GM12891 (cell line): Measurements from ENCODE around the gene MBD3L2.

ENCODE experiments used
- PAX5 ChIP-seq: IDR thresholded peaks from 2 replicates; pipeline ENCODE4 v1.6.1; 2011; ENCODE audit warnings: low read length, moderate library complexity, mild to moderate bottlenecking; ENCODE audit not compliant: insufficient read depth, severe bottlenecking
- POLR2A ChIP-seq: IDR thresholded peaks from 2 replicates; pipeline ENCODE4 v1.6.1; 2011; ENCODE audit warnings: low read depth, low read length, control low read depth
- POLR2AphosphoS5 ChIP-seq: IDR thresholded peaks from 2 replicates; pipeline ENCODE4 v1.6.1; 2011; ENCODE audit warnings: low read depth, low read length, control low read depth
- SPI1 ChIP-seq: IDR thresholded peaks from 2 replicates; pipeline ENCODE4 v1.6.1; 2011; ENCODE audit warnings: low read depth, low read length, control low read depth
- TAF1 ChIP-seq: IDR thresholded peaks from 2 replicates; pipeline ENCODE4 v1.6.1; 2011; ENCODE audit warnings: low read depth, low read length, control low read depth

GRCh38 chr19:7007859-7008258 is 41.3 kb upstream of the MBD3L2 start:
- TF ChIP-seq POLR2A (no peak), POLR2AphosphoS5 (no peak), SPI1 (no peak), TAF1 (no peak), PAX5 (no peak)
